GM12878 (cell line): ENCODE measurements around the gene SOX5. TPM values are rescaled to one million over a fixed set of nuclear protein-coding genes. Genes with fewer than 3 reads are reported as not detected.

Source experiments
- ATAC-seq: fragments of 200-7000 bp; cut with Tn5 transposase; 3 replicates; pipeline ENCODE4 v1.9.1; 2020; ENCODE audit warnings: mild to moderate bottlenecking, moderate library complexity
- BruUV-seq: library from RNA; stranded (reverse); fragments of 400-500 nt; replicated peaks from 2 replicates; lab custom pipeline; 2021; lab: Mats Ljungman, UMichigan
- CTCF ChIA-PET: fragments of 300-600 bp; sonication (Branson Sonifier 250); formaldehyde crosslinking; extraction: SDS; loops from one replicate; lab custom pipeline; 2021; ENCODE audit warnings: inconsistent platforms; lab: Yijun Ruan, JAX
- POLR2A ChIA-PET: fragments of 350-600 bp; formaldehyde crosslinking; extraction: SDS; loops from one replicate; lab custom pipeline; 2021; ENCODE audit warnings: inconsistent platforms; lab: Charles Lee
- RAD21 ChIA-PET: fragments of 300-600 bp; sonication (Branson Sonifier 250); formaldehyde crosslinking; loops from one replicate; lab custom pipeline; 2023; ENCODE audit warnings: antibody characterized with exemption; ENCODE audit not compliant: unreplicated experiment; lab: Charles Lee
- SMC1A ChIA-PET: fragments of 300-600 bp; sonication (Branson Sonifier 250); formaldehyde crosslinking; loops from one replicate; lab custom pipeline; 2023; ENCODE audit not compliant: unreplicated experiment, uncharacterized antibody; lab: Charles Lee
- DNase-seq: peaks from one replicate; pipeline ENCODE4 v3.0.0-alpha.2; 2011; ENCODE audit warnings: low read depth, low spot score
- FAIRE-seq: peaks from 3 replicates; lab custom pipeline; 2011; peaks lifted over from hg19 to GRCh38; lab: Jason Lieb, UNC
- H2AFZ ChIP-seq: 2 replicates; pipeline ENCODE4 v1.6.0; 2011; ENCODE audit warnings: low read depth, low read length, control low read depth; ENCODE audit not compliant: control insufficient read depth
- H3K27ac ChIP-seq: 2 replicates; pipeline ENCODE4 v1.5.1; 2011; ENCODE audit warnings: control low read depth; ENCODE audit not compliant: control insufficient read depth, insufficient read depth
- H3K27me3 ChIP-seq, 2 experiments: replicated peaks in 1 of 2; 2 replicates each; pipeline versions ENCODE4 v1.6.0 to v1.6.1; 2011; ENCODE audit warnings: low read length in 1 of 2; ENCODE audit not compliant: control insufficient read depth in 2 of 2, insufficient read depth in 2 of 2
- H3K36me3 ChIP-seq, 2 experiments: 2 replicates each; pipeline ENCODE4 v1.5.1; 2011; ENCODE audit warnings: low read length in 1 of 2; ENCODE audit not compliant: control insufficient read depth in 2 of 2, insufficient read depth in 2 of 2
- H3K4me1 ChIP-seq: 2 replicates; pipeline ENCODE4 v1.6.1; 2011; ENCODE audit warnings: mild to moderate bottlenecking, low read length, moderate library complexity, mixed read lengths; ENCODE audit not compliant: control insufficient read depth, insufficient read depth
- H3K4me2 ChIP-seq: 2 replicates; pipeline ENCODE4 v1.6.0; 2011; ENCODE audit warnings: control low read depth; ENCODE audit not compliant: control insufficient read depth, insufficient read depth
- H3K4me3 ChIP-seq: fragments of 200-600 bp; sonication (generic); 2 replicates; pipeline ENCODE4 v1.5.1; 2016
- H3K79me2 ChIP-seq: 2 replicates; pipeline ENCODE4 v1.6.0; 2011; ENCODE audit warnings: low read length; ENCODE audit not compliant: control insufficient read depth, insufficient read depth
- H3K9ac ChIP-seq: 2 replicates; pipeline ENCODE4 v1.8.0; 2011; ENCODE audit warnings: low read length, control low read depth, mixed read lengths; ENCODE audit not compliant: control insufficient read depth, insufficient read depth
- H3K9me3 ChIP-seq: replicated peaks from 3 replicates; pipeline ENCODE4 v1.5.1; 2011; ENCODE audit warnings: mild to moderate bottlenecking, low read length; ENCODE audit not compliant: control insufficient read depth, insufficient read depth
- H4K20me1 ChIP-seq: 2 replicates; pipeline ENCODE4 v1.6.0; 2011; ENCODE audit not compliant: control insufficient read depth, insufficient read depth
- FOXK2 ChIP-seq: fragments of 450-650 bp; IDR thresholded peaks from 2 replicates; pipeline ENCODE4 v1.6.1; 2017; ENCODE audit warnings: mild to moderate bottlenecking, moderate library complexity
- HDAC6 ChIP-seq: fragments of 200-600 bp; sonication (generic); IDR thresholded peaks from one replicate; pipeline ENCODE4 v1.8.0; 2017; ENCODE audit warnings: antibody characterized with exemption; ENCODE audit not compliant: unreplicated experiment
- RUNX3 ChIP-seq: IDR thresholded peaks from 2 replicates; pipeline ENCODE4 v1.6.1; 2012; ENCODE audit warnings: low read length, inconsistent platforms
- SMAD1 ChIP-seq: fragments of 450-650 bp; IDR thresholded peaks from 2 replicates; pipeline ENCODE4 v1.6.1; 2018; ENCODE audit warnings: mild to moderate bottlenecking, low read depth; ENCODE audit not compliant: partially characterized antibody
- WGBS: methylation state at CpG from one replicate; pipeline ENCODE4 v1.1.6; 2016; ENCODE audit warnings: low lambda C conversion rate; ENCODE audit not compliant: insufficient replicate concordance, insufficient coverage; ENCODE audit errors: missing lambda C conversion rate; 5-methylcytosine and 5-hydroxymethylcytosine counted together
- in situ Hi-C: fragments of 300-500 bp; cut with MboI; formaldehyde crosslinking; loops from 9 replicates; pipeline ENCODE4 v1.14.3; 2018; ENCODE audit warnings: mixed read lengths
- intact Hi-C: fragments of 100-400 bp; cut with micrococcal nuclease; formaldehyde crosslinking; loops from one replicate; pipeline ENCODE4 v1.14.2; 2022; ENCODE audit not compliant: unreplicated experiment
- polyA plus RNA-seq, 11 experiments: library from polyadenylated mRNA; depleted of rRNA in 4 of 11; unstranded in 6 of 11; stranded (reverse) in 5 of 11; fragments of >200 nt; fragmentation: Nextera tagmentation in 4 of 11; fragmentation: Illumina TruSeq in 1 of 11; extraction: Ambion mirVana in 4 of 11; extraction: Trizol in 1 of 11; gene quantifications; 1 replicate in 1 of 11; 2 replicates in 10 of 11; pipeline versions ENCODE4 v1.2.1 to v1.2.3, GENCODE V29; 2011 to 2016; ENCODE audit warnings: inconsistent platforms in 2 of 11, missing spikeins in 2 of 11, low read depth in 1 of 11
- total RNA-seq, 4 experiments: library from RNA; depleted of rRNA in 3 of 4; stranded (reverse); fragments of >200 nt in 3 of 4; fragmentation: Illumina TruSeq in 1 of 4; extraction: Trizol in 1 of 4; gene quantifications; 2 replicates each; pipeline versions ENCODE4 v1.2.1 to v1.2.3, GENCODE V29; 2013 to 2021
- TF ChIP-seq, protein P1 (sequence below): fragments of 150-350 bp; IDR thresholded peaks from 2 replicates; pipeline ENCODE4 v1.6.1; 2016; ENCODE audit warnings: low read depth, low read length
- TF ChIP-seq, protein P2 (sequence below): fragments of 450-650 bp; IDR thresholded peaks from 2 replicates; pipeline ENCODE4 v1.6.1; 2017; ENCODE audit warnings: antibody characterized with exemption, mild to moderate bottlenecking, moderate library complexity
- TF ChIP-seq, protein P3 (sequence below): fragments of 450-650 bp; IDR thresholded peaks from 2 replicates; pipeline ENCODE4 v1.6.1; 2016; ENCODE audit warnings: mild to moderate bottlenecking, moderate library complexity, borderline replicate concordance

SOX5 gene
- total and polyA plus RNA-seq, 10 of the 15 experiments (the other 5 are each of a cell fraction or from before 2014, with no cell fraction given) = 0.08 to 1.0 (median 0.24) TPM

DNA sequence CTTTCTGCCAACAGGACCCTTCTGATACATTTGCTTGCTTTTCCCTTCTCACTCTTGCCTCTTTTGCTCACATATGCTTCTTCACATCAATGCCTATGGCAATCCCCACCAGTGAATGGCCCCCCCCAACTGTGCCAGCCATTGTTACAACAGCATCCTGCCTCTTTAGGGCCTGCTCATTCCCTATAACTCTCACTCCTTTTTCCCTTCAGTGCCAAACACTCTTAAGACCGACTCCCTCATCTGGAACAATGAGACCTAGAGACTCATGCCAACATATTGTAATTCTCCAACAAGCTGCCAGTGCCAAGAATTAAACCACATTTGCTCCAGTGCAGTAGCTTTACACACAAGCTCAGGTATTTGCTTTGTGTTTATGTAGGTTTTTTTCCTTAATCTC lies 189.0 kb downstream of the SOX5 start:
- no peaks in the 10 kb centered on the region for H3K79me2 ChIP-seq
- ChIA-PET POLR2A (no interaction called here), CTCF (interaction anchor here (0.6 kb wide), 1 partner anchor 8 kb away, joined by 3 read pairs; no protein-coding TSS in a partner anchor), SMC1A (interaction anchor here (1.2 kb wide), 1 partner anchor 12 kb away, joined by 3 read pairs; no protein-coding TSS in a partner anchor), RAD21 (no interaction called here)
- intact Hi-C loops (no loop called here), in situ Hi-C loops (no loop called here)
- H3K9ac ChIP-seq = no peak overlapping the region
- no peak overlapping the region for H3K27ac ChIP-seq
- no peak overlapping the region for H3K4me3 ChIP-seq
- TF ChIP-seq, protein P1, sequence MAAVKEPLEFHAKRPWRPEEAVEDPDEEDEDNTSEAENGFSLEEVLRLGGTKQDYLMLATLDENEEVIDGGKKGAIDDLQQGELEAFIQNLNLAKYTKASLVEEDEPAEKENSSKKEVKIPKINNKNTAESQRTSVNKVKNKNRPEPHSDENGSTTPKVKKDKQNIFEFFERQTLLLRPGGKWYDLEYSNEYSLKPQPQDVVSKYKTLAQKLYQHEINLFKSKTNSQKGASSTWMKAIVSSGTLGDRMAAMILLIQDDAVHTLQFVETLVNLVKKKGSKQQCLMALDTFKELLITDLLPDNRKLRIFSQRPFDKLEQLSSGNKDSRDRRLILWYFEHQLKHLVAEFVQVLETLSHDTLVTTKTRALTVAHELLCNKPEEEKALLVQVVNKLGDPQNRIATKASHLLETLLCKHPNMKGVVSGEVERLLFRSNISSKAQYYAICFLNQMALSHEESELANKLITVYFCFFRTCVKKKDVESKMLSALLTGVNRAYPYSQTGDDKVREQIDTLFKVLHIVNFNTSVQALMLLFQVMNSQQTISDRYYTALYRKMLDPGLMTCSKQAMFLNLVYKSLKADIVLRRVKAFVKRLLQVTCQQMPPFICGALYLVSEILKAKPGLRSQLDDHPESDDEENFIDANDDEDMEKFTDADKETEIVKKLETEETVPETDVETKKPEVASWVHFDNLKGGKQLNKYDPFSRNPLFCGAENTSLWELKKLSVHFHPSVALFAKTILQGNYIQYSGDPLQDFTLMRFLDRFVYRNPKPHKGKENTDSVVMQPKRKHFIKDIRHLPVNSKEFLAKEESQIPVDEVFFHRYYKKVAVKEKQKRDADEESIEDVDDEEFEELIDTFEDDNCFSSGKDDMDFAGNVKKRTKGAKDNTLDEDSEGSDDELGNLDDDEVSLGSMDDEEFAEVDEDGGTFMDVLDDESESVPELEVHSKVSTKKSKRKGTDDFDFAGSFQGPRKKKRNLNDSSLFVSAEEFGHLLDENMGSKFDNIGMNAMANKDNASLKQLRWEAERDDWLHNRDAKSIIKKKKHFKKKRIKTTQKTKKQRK = no peak
- no peak for TF ChIP-seq FOXK2
- TF ChIP-seq SMAD1 = no peak
- TF ChIP-seq RUNX3 = no peak
- TF ChIP-seq, protein P2, sequence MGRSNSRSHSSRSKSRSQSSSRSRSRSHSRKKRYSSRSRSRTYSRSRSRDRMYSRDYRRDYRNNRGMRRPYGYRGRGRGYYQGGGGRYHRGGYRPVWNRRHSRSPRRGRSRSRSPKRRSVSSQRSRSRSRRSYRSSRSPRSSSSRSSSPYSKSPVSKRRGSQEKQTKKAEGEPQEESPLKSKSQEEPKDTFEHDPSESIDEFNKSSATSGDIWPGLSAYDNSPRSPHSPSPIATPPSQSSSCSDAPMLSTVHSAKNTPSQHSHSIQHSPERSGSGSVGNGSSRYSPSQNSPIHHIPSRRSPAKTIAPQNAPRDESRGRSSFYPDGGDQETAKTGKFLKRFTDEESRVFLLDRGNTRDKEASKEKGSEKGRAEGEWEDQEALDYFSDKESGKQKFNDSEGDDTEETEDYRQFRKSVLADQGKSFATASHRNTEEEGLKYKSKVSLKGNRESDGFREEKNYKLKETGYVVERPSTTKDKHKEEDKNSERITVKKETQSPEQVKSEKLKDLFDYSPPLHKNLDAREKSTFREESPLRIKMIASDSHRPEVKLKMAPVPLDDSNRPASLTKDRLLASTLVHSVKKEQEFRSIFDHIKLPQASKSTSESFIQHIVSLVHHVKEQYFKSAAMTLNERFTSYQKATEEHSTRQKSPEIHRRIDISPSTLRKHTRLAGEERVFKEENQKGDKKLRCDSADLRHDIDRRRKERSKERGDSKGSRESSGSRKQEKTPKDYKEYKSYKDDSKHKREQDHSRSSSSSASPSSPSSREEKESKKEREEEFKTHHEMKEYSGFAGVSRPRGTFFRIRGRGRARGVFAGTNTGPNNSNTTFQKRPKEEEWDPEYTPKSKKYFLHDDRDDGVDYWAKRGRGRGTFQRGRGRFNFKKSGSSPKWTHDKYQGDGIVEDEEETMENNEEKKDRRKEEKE = no peak
- TF ChIP-seq, protein P3, sequence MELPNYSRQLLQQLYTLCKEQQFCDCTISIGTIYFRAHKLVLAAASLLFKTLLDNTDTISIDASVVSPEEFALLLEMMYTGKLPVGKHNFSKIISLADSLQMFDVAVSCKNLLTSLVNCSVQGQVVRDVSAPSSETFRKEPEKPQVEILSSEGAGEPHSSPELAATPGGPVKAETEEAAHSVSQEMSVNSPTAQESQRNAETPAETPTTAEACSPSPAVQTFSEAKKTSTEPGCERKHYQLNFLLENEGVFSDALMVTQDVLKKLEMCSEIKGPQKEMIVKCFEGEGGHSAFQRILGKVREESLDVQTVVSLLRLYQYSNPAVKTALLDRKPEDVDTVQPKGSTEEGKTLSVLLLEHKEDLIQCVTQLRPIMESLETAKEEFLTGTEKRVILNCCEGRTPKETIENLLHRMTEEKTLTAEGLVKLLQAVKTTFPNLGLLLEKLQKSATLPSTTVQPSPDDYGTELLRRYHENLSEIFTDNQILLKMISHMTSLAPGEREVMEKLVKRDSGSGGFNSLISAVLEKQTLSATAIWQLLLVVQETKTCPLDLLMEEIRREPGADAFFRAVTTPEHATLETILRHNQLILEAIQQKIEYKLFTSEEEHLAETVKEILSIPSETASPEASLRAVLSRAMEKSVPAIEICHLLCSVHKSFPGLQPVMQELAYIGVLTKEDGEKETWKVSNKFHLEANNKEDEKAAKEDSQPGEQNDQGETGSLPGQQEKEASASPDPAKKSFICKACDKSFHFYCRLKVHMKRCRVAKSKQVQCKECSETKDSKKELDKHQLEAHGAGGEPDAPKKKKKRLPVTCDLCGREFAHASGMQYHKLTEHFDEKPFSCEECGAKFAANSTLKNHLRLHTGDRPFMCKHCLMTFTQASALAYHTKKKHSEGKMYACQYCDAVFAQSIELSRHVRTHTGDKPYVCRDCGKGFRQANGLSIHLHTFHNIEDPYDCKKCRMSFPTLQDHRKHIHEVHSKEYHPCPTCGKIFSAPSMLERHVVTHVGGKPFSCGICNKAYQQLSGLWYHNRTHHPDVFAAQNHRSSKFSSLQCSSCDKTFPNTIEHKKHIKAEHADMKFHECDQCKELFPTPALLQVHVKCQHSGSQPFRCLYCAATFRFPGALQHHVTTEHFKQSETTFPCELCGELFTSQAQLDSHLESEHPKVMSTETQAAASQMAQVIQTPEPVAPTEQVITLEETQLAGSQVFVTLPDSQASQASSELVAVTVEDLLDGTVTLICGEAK = no peak
- no peak for TF ChIP-seq HDAC6
- H3K27me3 ChIP-seq = no peaks in the 10 kb centered on the region
- FAIRE-seq (no peak), ATAC-seq (no peak), DNase-seq (no peak)
- no peaks in the 10 kb centered on the region for H3K36me3 ChIP-seq
- H3K9me3 ChIP-seq = no peaks in the 10 kb centered on the region
- H4K20me1 ChIP-seq = no peaks in the 10 kb centered on the region
- no peaks in the 10 kb centered on the region for H3K4me1 ChIP-seq
- WGBS = 0% methylated on average over 1 of the region's 1 CpG
- no peak overlapping the region for H2AFZ ChIP-seq
- no peak overlapping the region for H3K4me2 ChIP-seq
- BruUV-seq = no TSS peak
